ENCODE data around the gene PARD3B. TPM values are rescaled to one million over a fixed set of nuclear protein-coding genes. Genes with fewer than 3 reads are reported as not detected.

The PARD3B gene
- total RNA-seq, 1 experiment from 2014 or later: 7.6 TPM

GRCh38 chr2:205346649-205347048, 801.4 kb downstream of the PARD3B start:
- H3K9me3 ChIP-seq (ENCODE audit: low read depth, low read length, poor library complexity, severe bottlenecking): no peaks in the 10 kb centered on the region
- no peaks in the 10 kb centered on the region for H3K4me1 ChIP-seq (ENCODE audit: insufficient read depth, low read length, poor library complexity, severe bottlenecking)
- H3K36me3 ChIP-seq (ENCODE audit: insufficient read depth, low read length, poor library complexity, severe bottlenecking): no peaks in the 10 kb centered on the region
- no TSS peak for BruUV-seq (replicated peaks)
- no peak overlapping the region for H3K27ac ChIP-seq (ENCODE audit: low read depth, low read length, poor library complexity, severe bottlenecking)
- CTCF ChIA-PET: no interaction called here
- intact Hi-C loops (cut with micrococcal nuclease; ENCODE audit: unreplicated experiment): no loop called here
- no peak for DNase-seq (ENCODE audit: low spot score)
- no peaks in the 10 kb centered on the region for H3K27me3 ChIP-seq (replicated peaks; ENCODE audit: insufficient read depth, low read depth, low read length, poor library complexity)
- H3K4me3 ChIP-seq (ENCODE audit: low read depth, low read length, poor library complexity, severe bottlenecking): no peak overlapping the region
- TF ChIP-seq EZH2 (IDR thresholded peaks at IDR 0.05; ENCODE audit: borderline replicate concordance, low read depth, low read length, poor library complexity, severe bottlenecking): no peak
- TF ChIP-seq CTCF (conservative IDR thresholded peaks at IDR 0.05; ENCODE audit: low read depth, low read length): no peak
- POLR2A ChIA-PET (ENCODE audit: low non-redundant PET): no interaction called here

DNA sequence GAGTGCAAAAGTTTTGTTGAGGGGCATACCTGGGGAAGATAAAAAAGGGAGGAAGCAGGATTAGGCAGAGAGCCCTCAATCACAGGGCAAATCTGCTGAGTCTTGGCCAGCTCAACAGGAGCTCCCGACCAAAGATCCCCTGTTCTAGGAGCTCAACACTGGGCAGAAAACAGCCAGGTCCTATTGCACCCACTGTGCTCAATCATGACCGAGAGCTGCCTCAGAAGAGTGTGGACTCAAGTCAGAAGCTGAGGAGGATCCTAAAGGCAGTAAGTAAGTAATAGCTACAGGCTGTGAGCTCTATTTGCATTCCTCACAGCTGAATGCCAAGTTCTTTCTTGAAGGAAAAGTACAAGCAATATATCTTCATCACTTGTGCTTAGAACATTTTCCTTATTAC, 802.6 kb downstream of the PARD3B start:
- TF ChIP-seq CTCF (conservative IDR thresholded peaks at IDR 0.05; ENCODE audit: low read depth, low read length): no peak
- no peak for TF ChIP-seq EZH2 (IDR thresholded peaks at IDR 0.05; ENCODE audit: borderline replicate concordance, low read depth, low read length, poor library complexity, severe bottlenecking)
- DNase-seq (ENCODE audit: low spot score): no peak
- Histone ChIP-seq H3K27me3 (replicated peaks; ENCODE audit: insufficient read depth, low read depth, low read length, poor library complexity) (no peaks in the 10 kb centered on the region), H3K4me3 (ENCODE audit: low read depth, low read length, poor library complexity, severe bottlenecking) (no peak overlapping the region), H3K36me3 (ENCODE audit: insufficient read depth, low read length, poor library complexity, severe bottlenecking) (no peaks in the 10 kb centered on the region), H3K27ac (ENCODE audit: low read depth, low read length, poor library complexity, severe bottlenecking) (no peak overlapping the region), H3K9me3 (ENCODE audit: low read depth, low read length, poor library complexity, severe bottlenecking) (no peaks in the 10 kb centered on the region), H3K4me1 (ENCODE audit: insufficient read depth, low read length, poor library complexity, severe bottlenecking) (no peaks in the 10 kb centered on the region)
- ChIA-PET POLR2A (ENCODE audit: low non-redundant PET) (no interaction called here), CTCF (no interaction called here)
- BruUV-seq (replicated peaks): no TSS peak
- intact Hi-C loops (cut with micrococcal nuclease; ENCODE audit: unreplicated experiment): no loop called here

DNA sequence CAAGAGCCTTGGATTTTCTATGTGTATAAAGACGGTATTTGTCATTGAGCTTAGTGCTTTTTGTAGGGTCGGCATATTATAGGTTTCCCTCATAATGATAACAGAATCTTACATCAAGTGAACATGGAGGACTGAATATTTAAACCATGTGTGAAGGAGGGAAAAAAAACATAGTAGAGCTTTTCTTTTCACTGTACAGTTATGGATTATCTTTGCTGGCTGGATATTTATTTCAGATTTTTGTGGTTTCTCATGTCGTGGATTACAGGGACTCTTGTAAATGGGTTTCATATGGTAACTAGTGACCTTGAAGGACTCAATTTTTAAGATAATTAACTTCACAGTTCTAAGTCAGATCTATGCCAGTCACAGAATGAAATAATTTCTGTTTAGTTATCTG, 806.8 kb downstream of the PARD3B start:
- ChIA-PET POLR2A (ENCODE audit: low non-redundant PET) (no interaction called here), CTCF (no interaction called here)
- no peaks in the 10 kb centered on the region for H3K9me3 ChIP-seq (ENCODE audit: low read depth, low read length, poor library complexity, severe bottlenecking)
- no peak for DNase-seq (ENCODE audit: low spot score)
- BruUV-seq (replicated peaks): no TSS peak
- no peak overlapping the region for H3K27ac ChIP-seq (ENCODE audit: low read depth, low read length, poor library complexity, severe bottlenecking)
- H3K27me3 ChIP-seq (replicated peaks; ENCODE audit: insufficient read depth, low read depth, low read length, poor library complexity): no peaks in the 10 kb centered on the region
- TF ChIP-seq CTCF (conservative IDR thresholded peaks at IDR 0.05; ENCODE audit: low read depth, low read length) (no peak), EZH2 (IDR thresholded peaks at IDR 0.05; ENCODE audit: borderline replicate concordance, low read depth, low read length, poor library complexity, severe bottlenecking) (no peak)
- H3K4me3 ChIP-seq (ENCODE audit: low read depth, low read length, poor library complexity, severe bottlenecking): no peak overlapping the region
- no peaks in the 10 kb centered on the region for H3K4me1 ChIP-seq (ENCODE audit: insufficient read depth, low read length, poor library complexity, severe bottlenecking)
- H3K36me3 ChIP-seq (ENCODE audit: insufficient read depth, low read length, poor library complexity, severe bottlenecking): no peaks in the 10 kb centered on the region
- intact Hi-C loops (cut with micrococcal nuclease; ENCODE audit: unreplicated experiment): no loop called here

All from A673 (cell line).